Stimulated activated CD4-positive, alpha-beta T cell treated with anti-CD3 and anti-CD28 coated beads, Interleukin-4, amount 100 ng/mL, for 24 hours (primary cell): Measurements from ENCODE around the gene SDCBP2.

Source experiments
- DNase-seq: peaks from one replicate; pipeline ENCODE4 v3.0.0-alpha.2; 2020

The SDCBP2 gene

GRCh38 chr20:1293641-1294379 is 35.1 kb downstream of the SDCBP2 start:
- no peak for DNase-seq

- no peak for DNase-seq
These were observed 36.3 kb downstream of the SDCBP2 start for GRCh38 chr20:1292620-1293019.

GRCh38 chr20:1291191-1291741 is 37.7 kb downstream of the SDCBP2 start:
- no peak for DNase-seq

GRCh38 chr20:1287787-1288569 is 41.0 kb downstream of the SDCBP2 start:
- DNase-seq, result no peak

GRCh38 chr20:1287306-1287705 is 41.6 kb downstream of the SDCBP2 start:
- DNase-seq, result no peak

GRCh38 chr20:1286267-1287024 is 42.5 kb downstream of the SDCBP2 start:
- DNase-seq, result no peak

GRCh38 chr20:1283522-1284510 is 45.1 kb downstream of the SDCBP2 start:
- DNase-seq, result no peak

- DNase-seq, result no peak
These were observed 46.0 kb downstream of the SDCBP2 start for GRCh38 chr20:1282966-1283365.

GRCh38 chr20:1281279-1282057 is 47.5 kb downstream of the SDCBP2 start:
- DNase-seq, result no peak

- no peak for DNase-seq
These were observed 48.5 kb downstream of the SDCBP2 start for GRCh38 chr20:1280195-1281102.

GRCh38 chr20:1278993-1279392 is 49.9 kb downstream of the SDCBP2 start:
- no peak for DNase-seq

GRCh38 chr20:1277529-1278322 is 51.2 kb downstream of the SDCBP2 start:
- no peak for DNase-seq

GRCh38 chr20:1275919-1276318 is 53.0 kb downstream of the SDCBP2 start:
- DNase-seq, result no peak

GRCh38 chr20:1274485-1275311 is 54.2 kb downstream of the SDCBP2 start:
- no peak for DNase-seq

GRCh38 chr20:1273366-1273765 is 55.6 kb downstream of the SDCBP2 start:
- no peak for DNase-seq

GRCh38 chr20:1272368-1273100 is 56.4 kb downstream of the SDCBP2 start:
- DNase-seq, result no peak

- DNase-seq, result no peak
These were observed 59.1 kb downstream of the SDCBP2 start for GRCh38 chr20:1269850-1270249.

- no peak for DNase-seq
These were observed 59.7 kb downstream of the SDCBP2 start for GRCh38 chr20:1269235-1269634.
